WTC11 (cell line): ENCODE measurements around the gene LPIN3.

ENCODE experiments used
- CBFB ChIP-seq: sonication (generic); formaldehyde crosslinking; IDR thresholded peaks from 2 replicates; pipeline ENCODE4 v1.8.1; 2022; ENCODE audit warnings: mild to moderate bottlenecking, low read depth, missing genetic modification reagents
- CTCF ChIP-seq: fragments of 200-600 bp; IDR thresholded peaks from 2 replicates; pipeline ENCODE4 v1.8.0; 2022; ENCODE audit warnings: antibody characterized with exemption
- JAZF1 ChIP-seq: fragments of 250-450 bp; sonication (Bioruptor Pico); IDR thresholded peaks from 2 replicates; pipeline ENCODE4 v1.9.0; 2021; ENCODE audit warnings: moderate library complexity, mild to moderate bottlenecking, inconsistent platforms
- TF ChIP-seq, protein P1 (sequence below): sonication (generic); formaldehyde crosslinking; IDR thresholded peaks from 2 replicates; pipeline ENCODE4 v1.8.1; 2023; ENCODE audit warnings: mild to moderate bottlenecking, missing genetic modification reagents

GRCh38 chr20:41392871-41393704, 52.5 kb downstream of the LPIN3 start:
- no peak for TF ChIP-seq JAZF1
- TF ChIP-seq CTCF = no peak
- TF ChIP-seq CBFB (CRISPR knock-in tag) = no peak
- TF ChIP-seq, protein P1, sequence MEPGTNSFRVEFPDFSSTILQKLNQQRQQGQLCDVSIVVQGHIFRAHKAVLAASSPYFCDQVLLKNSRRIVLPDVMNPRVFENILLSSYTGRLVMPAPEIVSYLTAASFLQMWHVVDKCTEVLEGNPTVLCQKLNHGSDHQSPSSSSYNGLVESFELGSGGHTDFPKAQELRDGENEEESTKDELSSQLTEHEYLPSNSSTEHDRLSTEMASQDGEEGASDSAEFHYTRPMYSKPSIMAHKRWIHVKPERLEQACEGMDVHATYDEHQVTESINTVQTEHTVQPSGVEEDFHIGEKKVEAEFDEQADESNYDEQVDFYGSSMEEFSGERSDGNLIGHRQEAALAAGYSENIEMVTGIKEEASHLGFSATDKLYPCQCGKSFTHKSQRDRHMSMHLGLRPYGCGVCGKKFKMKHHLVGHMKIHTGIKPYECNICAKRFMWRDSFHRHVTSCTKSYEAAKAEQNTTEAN (CRISPR knock-in tag) = no peak
